Loucy (cell line): ENCODE measurements around the gene SCFD2.

Source experiments
- EZH2phosphoT487 ChIP-seq: fragments of 200-600 bp; IDR thresholded peaks from 2 replicates; pipeline ENCODE4 v1.6.1; 2018; ENCODE audit warnings: antibody characterized with exemption, mild to moderate bottlenecking, moderate library complexity, borderline replicate concordance
- TF ChIP-seq, protein P1 (sequence below): fragments of 200-600 bp; sonication (generic); conservative IDR thresholded peaks from 2 replicates; pipeline ENCODE4 v1.5.1; 2014; ENCODE audit warnings: mild to moderate bottlenecking, antibody characterized with exemption, low read length

DNA sequence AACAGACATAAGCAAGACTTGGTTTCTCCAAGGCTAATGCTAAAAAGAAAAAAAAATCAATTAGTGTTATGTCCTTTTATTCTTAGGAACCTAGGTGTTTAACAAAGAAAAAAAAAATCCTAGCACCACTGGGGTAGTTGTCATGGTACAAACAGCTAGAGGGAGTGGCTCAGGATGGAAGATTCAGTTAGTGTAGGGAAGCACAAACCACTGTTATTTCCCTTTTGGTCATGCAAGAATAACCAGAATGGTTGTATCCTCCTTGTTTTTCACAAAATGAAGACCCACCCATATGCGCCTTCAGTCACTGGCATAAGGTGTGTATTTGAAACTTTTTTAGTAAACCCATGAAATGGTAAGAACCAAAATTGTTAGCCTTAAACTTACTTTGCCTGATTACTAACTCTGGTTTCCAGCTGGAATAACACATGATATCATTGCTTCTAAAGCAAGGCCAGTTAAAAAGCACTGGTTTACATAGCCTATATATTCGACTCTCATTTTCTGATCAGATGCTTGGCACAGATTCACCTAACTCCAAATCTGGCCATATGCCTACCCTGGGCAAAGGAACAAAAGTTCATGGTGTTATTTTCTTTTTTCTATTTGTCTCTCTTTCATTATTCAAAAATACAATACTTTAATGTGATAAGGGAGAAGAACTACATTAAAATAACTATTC lies 132.6 kb downstream of the SCFD2 start:
- TF ChIP-seq, protein P1, sequence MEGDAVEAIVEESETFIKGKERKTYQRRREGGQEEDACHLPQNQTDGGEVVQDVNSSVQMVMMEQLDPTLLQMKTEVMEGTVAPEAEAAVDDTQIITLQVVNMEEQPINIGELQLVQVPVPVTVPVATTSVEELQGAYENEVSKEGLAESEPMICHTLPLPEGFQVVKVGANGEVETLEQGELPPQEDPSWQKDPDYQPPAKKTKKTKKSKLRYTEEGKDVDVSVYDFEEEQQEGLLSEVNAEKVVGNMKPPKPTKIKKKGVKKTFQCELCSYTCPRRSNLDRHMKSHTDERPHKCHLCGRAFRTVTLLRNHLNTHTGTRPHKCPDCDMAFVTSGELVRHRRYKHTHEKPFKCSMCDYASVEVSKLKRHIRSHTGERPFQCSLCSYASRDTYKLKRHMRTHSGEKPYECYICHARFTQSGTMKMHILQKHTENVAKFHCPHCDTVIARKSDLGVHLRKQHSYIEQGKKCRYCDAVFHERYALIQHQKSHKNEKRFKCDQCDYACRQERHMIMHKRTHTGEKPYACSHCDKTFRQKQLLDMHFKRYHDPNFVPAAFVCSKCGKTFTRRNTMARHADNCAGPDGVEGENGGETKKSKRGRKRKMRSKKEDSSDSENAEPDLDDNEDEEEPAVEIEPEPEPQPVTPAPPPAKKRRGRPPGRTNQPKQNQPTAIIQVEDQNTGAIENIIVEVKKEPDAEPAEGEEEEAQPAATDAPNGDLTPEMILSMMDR = no peak
- no peak for TF ChIP-seq EZH2phosphoT487
